Pulmonary artery endothelial cell (primary cell): ENCODE data around the gene FKBP6. TPM values are rescaled to one million over a fixed set of nuclear protein-coding genes. Genes with fewer than 3 reads are reported as not detected.
"Not testable (repeated sequence)": the region's sequence is repeated elsewhere in the genome, so short reads cannot be mapped to it uniquely, and the experiment has no call there.

Source experiments
- DNase-seq: peaks from one replicate; pipeline ENCODE4 v3.0.0-alpha.2; 2011; ENCODE audit warnings: low read depth, low spot score
- total RNA-seq: library from RNA; depleted of rRNA; stranded (reverse); fragments of >200 nt; gene quantifications from 2 replicates; pipeline ENCODE4 v1.2.3, GENCODE V29; 2014

FKBP6 gene
- total RNA-seq, 1 donor from 2014 or later: not detected

- DNase-seq: no peak
Measured at GRCh38 chr7:73394422-73394821, 66.5 kb downstream of the FKBP6 start.

- DNase-seq: no peak
Measured at GRCh38 chr7:73395538-73396503, 67.9 kb downstream of the FKBP6 start.

GRCh38 chr7:73397521-73398281 is 69.7 kb downstream of the FKBP6 start:
- no peak for DNase-seq

- peak; percentile 27 for DNase-seq
Measured at GRCh38 chr7:73399185-73400050, 71.5 kb downstream of the FKBP6 start.

- DNase-seq: not testable (repeated sequence)
Measured at GRCh38 chr7:73404860-73405259, 76.9 kb downstream of the FKBP6 start.

Other genes with a start within 250 kb of the FKBP6 start
- not detected in 2 replicates for gene SPDYE9, start 242.1 kb upstream of the FKBP6 start, total RNA-seq
- gene NSUN5, start 19.3 kb upstream of the FKBP6 start, total RNA-seq: 5.0 and 7.8 TPM in 2 replicates
- not detected in 2 replicates for gene TRIM50, start 79 bp upstream of the FKBP6 start, total RNA-seq
- gene FZD9, start 105.6 kb downstream of the FKBP6 start, total RNA-seq: 0.66 and 0.74 TPM in 2 replicates
- gene BAZ1B, start 194.1 kb downstream of the FKBP6 start, total RNA-seq: 53.7 and 78.1 TPM in 2 replicates
- 22.9 and 23.9 TPM in 2 replicates for gene BCL7B, start 229.5 kb downstream of the FKBP6 start, total RNA-seq